ENCODE results near the gene ADAM12. TPM values are rescaled to one million over a fixed set of nuclear protein-coding genes. Genes with fewer than 3 reads are reported as not detected.

Gene ADAM12
- total RNA-seq, 2 experiments from 2014 or later, result 1.2 to 1.5 TPM

DNA sequence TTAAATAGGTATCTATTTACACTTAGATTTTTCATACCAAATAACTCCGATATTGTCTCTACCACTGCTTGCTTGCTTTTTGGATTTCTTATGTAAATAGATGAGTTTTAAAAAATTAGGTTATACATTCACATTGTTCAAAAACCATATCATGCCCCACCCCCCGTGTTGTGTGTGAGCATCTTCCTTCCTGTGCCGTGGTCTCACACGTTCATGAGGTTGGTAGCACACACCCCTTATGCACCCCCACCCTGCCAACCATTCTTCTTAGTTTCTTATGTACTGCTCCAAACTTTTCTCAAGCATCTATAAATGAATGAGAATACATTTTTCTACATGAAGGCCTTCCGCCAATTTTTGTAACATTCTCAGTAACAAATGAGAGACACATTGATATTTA is 376.3 kb downstream of the ADAM12 start:
- ATAC-seq (ENCODE audit: poor library complexity) (peak; percentile 43), DNase-seq (peak in 4 of 14 experiments; percentile 6 to 36 (median 12))
- no peaks in the 10 kb centered on the region for H3K9me3 Mint-ChIP-seq
- ChIA-PET CTCF (no interaction called here), POLR2A (no interaction called here)
- H3K36me3 ChIP-seq (ENCODE audit: insufficient read depth, low read length), result no peaks in the 10 kb centered on the region
- peaks cover 0 to 4% of the 10 kb centered on the region in 2 experiments for H3K27me3 ChIP-seq (ENCODE audit: control insufficient read depth in 1 of 2, insufficient read depth in 2 of 2, low read length in 2 of 2)
- H3K4me1 ChIP-seq (ENCODE audit: insufficient read depth, low read length), result no peaks in the 10 kb centered on the region
- H3K27me3 Mint-ChIP-seq, result peaks cover 4% of the 10 kb centered on the region
- no peak for TF ChIP-seq CTCF (IDR thresholded peaks at IDR 0.05)
- H3K4me3 Mint-ChIP-seq, result no peak overlapping the region
- H3K27ac Mint-ChIP-seq, result no peak overlapping the region
- H3K27ac ChIP-seq (ENCODE audit: low read depth in 1 of 2, low read length in 2 of 2), result no peak overlapping the region
- no peaks in the 10 kb centered on the region for H3K9me3 ChIP-seq (ENCODE audit: control insufficient read depth in 1 of 2, insufficient read depth in 1 of 2, low read length in 2 of 2)
- no peak overlapping the region for H3K4me3 ChIP-seq (ENCODE audit: low read length)
- H3K4me1 Mint-ChIP-seq (ENCODE audit: low read depth), result no peaks in the 10 kb centered on the region
- intact Hi-C loops (cut with DNase I, micrococcal nuclease), result no loop called here
- no peaks in the 10 kb centered on the region for H3K36me3 Mint-ChIP-seq (ENCODE audit: low read depth)

DNA sequence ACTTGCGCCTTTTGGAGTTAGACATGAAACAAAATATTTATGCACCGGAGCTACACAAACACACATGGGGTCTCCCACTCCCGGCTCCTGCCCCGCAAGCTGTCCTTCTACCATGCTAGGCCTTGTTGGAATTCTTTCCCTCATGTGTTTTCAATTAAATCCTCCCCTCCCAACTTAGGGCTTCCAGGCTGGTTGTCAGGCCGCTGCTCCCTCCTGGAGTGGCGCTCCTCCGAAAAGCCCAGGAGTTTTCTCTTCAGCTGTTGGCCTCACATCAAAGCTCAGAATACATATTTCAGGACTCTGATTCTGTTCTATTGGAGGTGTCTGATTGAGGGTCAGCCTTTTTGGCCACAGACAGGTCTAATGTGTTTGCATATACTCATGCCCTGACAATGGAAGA is 378.6 kb downstream of the ADAM12 start:
- POLR2A ChIA-PET, result no interaction called here
- no peaks in the 10 kb centered on the region for H3K36me3 ChIP-seq (ENCODE audit: insufficient read depth, low read length)
- no peak overlapping the region for H3K27ac Mint-ChIP-seq
- H3K27ac ChIP-seq (ENCODE audit: low read depth in 1 of 2, low read length in 2 of 2), result no peak overlapping the region
- H3K27me3 ChIP-seq (ENCODE audit: control insufficient read depth in 1 of 2, insufficient read depth in 2 of 2, low read length in 2 of 2), result peaks cover 0 to 4% of the 10 kb centered on the region in 2 experiments
- no peak for DNase-seq
- ATAC-seq (ENCODE audit: poor library complexity), result no peak
- CTCF ChIA-PET, result no interaction called here
- no peaks in the 10 kb centered on the region for H3K9me3 ChIP-seq (ENCODE audit: control insufficient read depth in 1 of 2, insufficient read depth in 1 of 2, low read length in 2 of 2)
- no peaks in the 10 kb centered on the region for H3K27me3 Mint-ChIP-seq
- TF ChIP-seq CTCF (IDR thresholded peaks at IDR 0.05), result no peak
- H3K36me3 Mint-ChIP-seq (ENCODE audit: low read depth), result no peaks in the 10 kb centered on the region
- H3K4me1 Mint-ChIP-seq (ENCODE audit: low read depth), result no peaks in the 10 kb centered on the region
- H3K4me3 ChIP-seq (ENCODE audit: low read length), result no peak overlapping the region
- intact Hi-C loops (cut with DNase I, micrococcal nuclease), result no loop called here
- H3K4me1 ChIP-seq (ENCODE audit: insufficient read depth, low read length), result no peaks in the 10 kb centered on the region
- no peaks in the 10 kb centered on the region for H3K9me3 Mint-ChIP-seq
- no peak overlapping the region for H3K4me3 Mint-ChIP-seq

DNA sequence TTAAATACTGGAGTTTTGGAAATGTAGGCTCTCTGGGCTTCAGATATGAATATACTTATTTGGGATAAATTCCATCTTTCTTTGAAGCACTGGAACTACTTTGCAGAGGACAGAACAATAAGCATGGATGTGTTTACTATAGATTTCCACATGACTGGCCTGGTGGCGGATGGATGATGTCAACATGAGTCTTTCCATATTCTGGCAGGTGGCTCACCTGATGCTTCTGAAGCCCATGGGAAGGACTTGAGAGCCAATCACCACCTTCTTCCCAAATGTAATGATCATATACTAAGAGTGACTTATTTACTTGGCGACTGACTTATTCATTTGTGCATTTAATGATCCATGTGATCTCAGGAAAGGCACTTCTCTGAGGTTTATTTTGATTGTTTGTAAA is 381.4 kb downstream of the ADAM12 start:
- H3K27ac Mint-ChIP-seq, result no peak overlapping the region
- H3K4me1 Mint-ChIP-seq (ENCODE audit: low read depth), result no peaks in the 10 kb centered on the region

More for the DNA sequence above, 381.4 kb downstream of the ADAM12 start:
- H3K27ac ChIP-seq (ENCODE audit: low read depth in 1 of 2, low read length in 2 of 2), result no peak overlapping the region
- H3K4me1 ChIP-seq (ENCODE audit: insufficient read depth, low read length), result no peaks in the 10 kb centered on the region
- Mint-ChIP-seq H3K36me3 (ENCODE audit: low read depth) (no peaks in the 10 kb centered on the region), H3K9me3 (no peaks in the 10 kb centered on the region), H3K4me3 (no peak overlapping the region), H3K27me3 (peaks cover 4% of the 10 kb centered on the region)
- H3K4me3 ChIP-seq (ENCODE audit: low read length), result no peak overlapping the region
- DNase-seq (no peak), ATAC-seq (ENCODE audit: poor library complexity) (no peak)
- H3K27me3 ChIP-seq (ENCODE audit: control insufficient read depth in 1 of 2, insufficient read depth in 2 of 2, low read length in 2 of 2), result peaks cover 0 to 4% of the 10 kb centered on the region in 2 experiments
- no peaks in the 10 kb centered on the region for H3K9me3 ChIP-seq (ENCODE audit: control insufficient read depth in 1 of 2, insufficient read depth in 1 of 2, low read length in 2 of 2)
- ChIA-PET CTCF (no interaction called here), POLR2A (no interaction called here)
- no peak for TF ChIP-seq CTCF (IDR thresholded peaks at IDR 0.05)
- intact Hi-C loops (cut with DNase I, micrococcal nuclease), result no loop called here
- no peaks in the 10 kb centered on the region for H3K36me3 ChIP-seq (ENCODE audit: insufficient read depth, low read length)

Measured in CD4-positive, alpha-beta T cell (primary cell).